Gastrocnemius medialis (tissue), 4 donors: ENCODE measurements around the gene KRT80. TPM values are rescaled to one million over a fixed set of nuclear protein-coding genes. Genes with fewer than 3 reads are reported as not detected.
A peak's percentile ranks its signal among the peaks of the same experiment; 100 is the strongest.

Source experiments
- ATAC-seq, 2 donors: fragments of 150-250 bp; one replicate each; pipeline ENCODE4 v1.9.1; 2016
- DNase-seq, 2 donors: peaks; one replicate each; pipeline ENCODE4 v3.0.0-alpha.2; 2019
- H3K27ac ChIP-seq, 4 donors: fragments of 200-600 bp; sonication (generic); 1 replicate in 1 of 4; 2 replicates in 3 of 4; pipeline ENCODE4 v1.5.1; 2016 to 2018; ENCODE audit warnings: mild to moderate bottlenecking in 2 of 4, moderate library complexity in 1 of 4
- H3K27me3 ChIP-seq, 3 donors: fragments of 200-600 bp; sonication (generic) in 2 of 3; 1 replicate in 1 of 3; 2 replicates in 2 of 3; pipeline versions ENCODE4 v1.5.1 to v1.6.0; 2016 to 2019; ENCODE audit warnings: mild to moderate bottlenecking in 1 of 3, moderate library complexity in 1 of 3
- H3K36me3 ChIP-seq, 2 donors: fragments of 200-600 bp; sonication (generic) in 1 of 2; one replicate each; pipeline ENCODE4 v1.5.1; 2017 to 2018
- H3K4me1 ChIP-seq, 2 donors: fragments of 200-600 bp; sonication (generic) in 1 of 2; one replicate each; pipeline ENCODE4 v1.5.1; 2016 to 2017; ENCODE audit warnings: mild to moderate bottlenecking in 2 of 2
- H3K4me3 ChIP-seq, 4 donors: fragments of 200-600 bp; sonication (generic) in 3 of 4; 1 replicate in 1 of 4; 2 replicates in 3 of 4; pipeline ENCODE4 v1.5.1; 2016 to 2019; ENCODE audit warnings: mild to moderate bottlenecking in 2 of 4
- H3K9me3 ChIP-seq, 3 donors: fragments of 200-600 bp; sonication (generic) in 2 of 3; 1 replicate in 1 of 3; 2 replicates in 2 of 3; pipeline ENCODE4 v1.5.1; 2016 to 2019
- CTCF ChIP-seq, 5 experiments: fragments of 450-650 bp in 3 of 5; fragments of 200-600 bp in 2 of 5; sonication (generic) in 2 of 5; IDR thresholded peaks in 4 of 5; conservative IDR thresholded peaks in 1 of 5; 1 replicate in 4 of 5; 2 replicates in 1 of 5; pipeline ENCODE4 v1.5.1; 2016 to 2019; ENCODE audit warnings: antibody characterized with exemption in 5 of 5, mild to moderate bottlenecking in 3 of 5, moderate library complexity in 3 of 5
- POLR2A ChIP-seq, 2 donors: fragments of 450-650 bp; IDR thresholded peaks; one replicate each; pipeline ENCODE4 v1.6.1; 2017; ENCODE audit warnings: antibody characterized with exemption in 2 of 2, mild to moderate bottlenecking in 2 of 2, moderate library complexity in 2 of 2
- in situ Hi-C, 4 donors: fragments of 200-750 bp; cut with MboI; loops; one replicate each; pipeline versions ENCODE4 v1.15.0 to v1.8.0; 2017; ENCODE audit warnings: low sequenced_read_pairs in 4 of 4
- intact Hi-C: fragments of 100-400 bp; cut with DNase I; formaldehyde crosslinking; loops from one replicate; pipeline ENCODE4 v1.15.1; 2023; ENCODE audit warnings: low total_unique reads
- total RNA-seq, 4 donors: library from RNA; depleted of rRNA; stranded (reverse); fragments of >200 nt; gene quantifications; one replicate each; pipeline versions ENCODE4 v1.1.0 to v1.2.3, GENCODE V29; 2016

The KRT80 gene
- total RNA-seq, 4 donors from 2014 or later: 0.13 to 0.26 TPM; not detected in 2

DNA sequence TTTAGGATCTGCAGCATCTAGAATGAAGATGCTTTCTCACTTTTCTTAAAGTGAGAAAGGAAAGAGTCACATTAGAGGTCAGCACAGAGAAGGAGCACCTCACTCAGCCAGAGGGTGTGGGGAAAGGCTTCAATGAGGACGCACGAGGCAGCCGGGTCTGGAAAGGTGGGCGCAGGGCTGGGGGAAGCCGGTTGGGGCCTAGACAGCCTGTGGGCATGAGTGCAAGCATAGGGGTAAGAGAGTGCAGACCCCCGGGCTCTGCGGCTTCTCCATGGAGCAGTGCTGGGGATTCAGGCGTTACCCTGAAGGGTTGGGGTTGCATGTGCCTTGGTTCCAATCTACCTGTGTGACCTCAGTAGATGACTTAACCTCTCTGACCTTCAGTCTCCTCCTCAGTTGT, 49.9 kb downstream of the KRT80 start:
- Histone ChIP-seq H3K27ac (no peak overlapping the region), H3K27me3 (no peaks in the 10 kb centered on the region), H3K4me3 (no peak overlapping the region), H3K4me1 (peaks cover 4 to 7% of the 10 kb centered on the region in 2 donors), H3K9me3 (no peaks in the 10 kb centered on the region), H3K36me3 (no peaks in the 10 kb centered on the region)
- TF ChIP-seq CTCF (IDR thresholded peaks at IDR 0.05 in 4 of 5, conservative IDR thresholded peaks at IDR 0.05 in 1 of 5) (no peak), POLR2A (IDR thresholded peaks at IDR 0.05) (no peak)
- ATAC-seq (no peak), DNase-seq (no peak)
- in situ Hi-C loops (no loop called here), intact Hi-C loops (no loop called here)

DNA sequence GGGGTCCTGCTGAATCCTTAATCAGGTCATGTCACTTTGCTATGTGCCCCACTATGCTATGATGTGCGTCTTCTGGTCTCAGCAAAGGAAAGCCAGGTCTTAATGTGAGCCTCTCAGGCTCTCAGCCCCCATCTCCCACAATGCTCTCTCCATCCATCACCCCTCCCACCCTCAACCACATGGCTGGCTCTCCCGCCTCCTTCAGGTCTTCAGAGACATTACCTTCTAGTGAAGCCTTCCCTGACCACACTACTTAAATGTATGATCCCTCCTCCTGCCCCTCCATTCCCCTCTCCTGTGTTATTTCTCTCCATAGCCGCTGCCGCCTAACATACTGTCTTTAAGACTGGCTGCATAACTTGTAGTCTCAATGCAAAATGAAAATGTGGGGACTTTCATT, 50.5 kb downstream of the KRT80 start:
- Histone ChIP-seq H3K36me3 (no peaks in the 10 kb centered on the region), H3K27me3 (no peaks in the 10 kb centered on the region), H3K9me3 (no peaks in the 10 kb centered on the region), H3K4me3 (no peak overlapping the region), H3K4me1 (peaks cover 0 to under 1% of the 10 kb centered on the region in 2 donors), H3K27ac (no peak overlapping the region)
- DNase-seq (no peak), ATAC-seq (no peak)
- in situ Hi-C loops (no loop called here), intact Hi-C loops (no loop called here)
- no peak for TF ChIP-seq POLR2A (IDR thresholded peaks at IDR 0.05)
- TF ChIP-seq CTCF (IDR thresholded peaks at IDR 0.05 in 4 of 5, conservative IDR thresholded peaks at IDR 0.05 in 1 of 5): no peak

DNA sequence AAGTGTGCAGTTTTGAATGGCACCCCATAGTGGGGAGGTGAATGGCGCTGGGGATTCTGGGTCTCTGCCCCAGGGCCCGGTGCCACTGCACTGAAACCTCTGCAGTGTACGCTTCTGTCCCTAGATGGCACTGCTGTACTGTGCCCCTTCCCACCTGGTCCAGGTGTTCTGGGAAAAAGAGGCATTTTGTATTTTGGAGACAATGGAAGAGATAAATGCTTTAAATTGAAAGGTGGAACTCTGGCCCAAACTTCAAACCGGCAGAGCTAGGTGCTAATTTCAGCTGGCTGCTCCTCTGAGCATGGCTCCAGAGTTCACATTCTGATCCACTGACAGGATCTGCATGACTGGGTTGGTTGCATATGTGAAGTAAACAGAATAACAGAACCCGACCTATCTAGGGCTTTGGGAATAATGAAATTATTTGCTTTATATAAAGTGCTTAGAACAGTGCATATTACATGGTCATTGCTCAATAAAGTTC, 52.2 kb downstream of the KRT80 start:
- Histone ChIP-seq H3K9me3 (no peaks in the 10 kb centered on the region), H3K4me1 (no peaks in the 10 kb centered on the region), H3K27ac (no peak overlapping the region), H3K36me3 (no peaks in the 10 kb centered on the region), H3K27me3 (no peaks in the 10 kb centered on the region), H3K4me3 (no peak overlapping the region)
- no peak for TF ChIP-seq POLR2A (IDR thresholded peaks at IDR 0.05)
- peak; percentile 27 to 69 (median 60) for TF ChIP-seq CTCF (IDR thresholded peaks at IDR 0.05 in 4 of 5, conservative IDR thresholded peaks at IDR 0.05 in 1 of 5)
- DNase-seq (no peak), ATAC-seq (peak in 1 of 2 donors; percentile 27)
- intact Hi-C loops: no loop called here
- in situ Hi-C loops: no loop called here

GRCh38 chr12:52139147-52139546, 52.7 kb downstream of the KRT80 start:
- in situ Hi-C loops (no loop called here), intact Hi-C loops (no loop called here)
- ATAC-seq (no peak), DNase-seq (no peak)
- no peaks in the 10 kb centered on the region for H3K27me3 ChIP-seq
- H3K9me3 ChIP-seq: no peaks in the 10 kb centered on the region
- no peaks in the 10 kb centered on the region for H3K36me3 ChIP-seq
- TF ChIP-seq CTCF (IDR thresholded peaks at IDR 0.05 in 4 of 5, conservative IDR thresholded peaks at IDR 0.05 in 1 of 5): no peak
- no peak for TF ChIP-seq POLR2A (IDR thresholded peaks at IDR 0.05)
- H3K4me1 ChIP-seq: no peaks in the 10 kb centered on the region
- no peak overlapping the region for H3K27ac ChIP-seq
- H3K4me3 ChIP-seq: no peak overlapping the region

DNA sequence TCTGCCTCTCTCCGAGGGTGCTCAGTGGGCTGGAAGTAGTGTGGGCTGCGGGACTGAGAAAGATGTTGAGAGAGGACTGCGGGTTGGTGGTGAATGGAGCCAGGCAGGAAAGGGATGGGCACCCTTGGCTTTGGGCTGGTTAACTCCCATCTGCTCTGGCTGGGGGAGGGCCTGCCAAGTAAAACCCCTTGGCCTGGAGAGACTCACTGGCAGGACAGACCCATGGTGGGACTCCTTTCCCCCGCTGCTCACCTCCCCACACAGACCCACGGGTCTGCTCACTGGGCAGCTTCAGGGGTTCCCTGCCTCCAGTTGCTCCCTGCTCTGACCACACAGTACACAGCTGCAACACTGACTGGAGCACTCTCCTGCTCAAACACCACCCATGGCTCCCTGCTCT, 54.1 kb downstream of the KRT80 start:
- in situ Hi-C loops: no loop called here

More for the DNA sequence above, 54.1 kb downstream of the KRT80 start:
- Histone ChIP-seq H3K27ac (no peak overlapping the region), H3K9me3 (no peaks in the 10 kb centered on the region), H3K4me3 (no peak overlapping the region), H3K36me3 (no peaks in the 10 kb centered on the region), H3K27me3 (no peaks in the 10 kb centered on the region), H3K4me1 (no peaks in the 10 kb centered on the region)
- intact Hi-C loops: no loop called here
- DNase-seq (peak in 1 of 2 donors; percentile 3), ATAC-seq (no peak)
- TF ChIP-seq CTCF (IDR thresholded peaks at IDR 0.05 in 4 of 5, conservative IDR thresholded peaks at IDR 0.05 in 1 of 5) (no peak), POLR2A (IDR thresholded peaks at IDR 0.05) (no peak)
